ENCODE results near the gene APEH. TPM values are rescaled to one million over a fixed set of nuclear protein-coding genes. Genes with fewer than 3 reads are reported as not detected.

The APEH gene
- total RNA-seq, 1 donor from 2014 or later, result 113 TPM

- Mint-ChIP-seq H3K4me1 (peaks cover 22% of the 10 kb centered on the region), H3K27ac (no peak overlapping the region), H3K27me3 (no peaks in the 10 kb centered on the region), H3K9me3 (no peaks in the 10 kb centered on the region), H3K4me3 (no peak overlapping the region), H3K36me3 (ENCODE audit: low read depth) (peaks cover 12% of the 10 kb centered on the region)
- POLR2A ChIA-PET, result interaction anchor here (1.5 kb wide), 1 partner anchor 131 kb away, joined by 17 read pairs; no protein-coding TSS in a partner anchor
- no peak for DNase-seq
- no peak for ATAC-seq (ENCODE audit: low read depth)
- intact Hi-C loops (cut with micrococcal nuclease), result loop anchor here (1.0 to 5.0 kb wide), 5 partner anchors 132 to 664 kb away; partner anchors contain the start of genes HYAL3, NAA80, RHOA and TCTA
- no peak for TF ChIP-seq CTCF (IDR thresholded peaks at IDR 0.05)
- CTCF ChIA-PET, result interaction anchor here (3.3 kb wide), 1 partner anchor 131 kb away, joined by 86 read pairs; no protein-coding TSS in a partner anchor
Observed at GRCh38 chr3:49670940-49671290, 3.2 kb upstream of the APEH start.

- Mint-ChIP-seq H3K9me3 (no peaks in the 10 kb centered on the region), H3K4me3 (peak overlapping the region; percentile 76), H3K4me1 (peaks cover 22% of the 10 kb centered on the region), H3K36me3 (ENCODE audit: low read depth) (peaks cover 16% of the 10 kb centered on the region), H3K27me3 (no peaks in the 10 kb centered on the region), H3K27ac (peak overlapping the region; percentile 80)
- DNase-seq (peak; percentile 57), ATAC-seq (ENCODE audit: low read depth) (no peak)
- intact Hi-C loops (cut with micrococcal nuclease), result loop anchor here (1.0 to 5.0 kb wide), 5 partner anchors 132 to 664 kb away; partner anchors contain the start of genes HYAL3, NAA80, RHOA and TCTA
- no peak for TF ChIP-seq CTCF (IDR thresholded peaks at IDR 0.05)
- POLR2A ChIA-PET, result interaction anchor here (0.6 to 1.5 kb wide), 4 partner anchors 132 to 458 kb away, joined by 4 to 17 read pairs (median 6); no protein-coding TSS in a partner anchor
- CTCF ChIA-PET, result interaction anchor here (0.6 to 3.3 kb wide), 5 partner anchors 31 to 332 kb away, joined by 3 to 86 read pairs (median 3); partner anchors contain the start of gene USP4
Observed at GRCh38 chr3:49671291-49672288, 2.6 kb upstream of the APEH start.

- H3K27ac Mint-ChIP-seq, result peak overlapping the region; percentile 98
- H3K36me3 Mint-ChIP-seq (ENCODE audit: low read depth), result peaks cover 30% of the 10 kb centered on the region
- peak; percentile 20 for DNase-seq
- peaks cover 22% of the 10 kb centered on the region for H3K4me1 Mint-ChIP-seq
- no peak for TF ChIP-seq CTCF (IDR thresholded peaks at IDR 0.05)
- intact Hi-C loops (cut with micrococcal nuclease), result loop anchor here (1.0 to 5.0 kb wide), 6 partner anchors 46 to 666 kb away; partner anchors contain the start of genes AMIGO3, CCDC71, HYAL3 and NAA80
- H3K4me3 Mint-ChIP-seq, result peak overlapping the region; percentile 91
- POLR2A ChIA-PET, result interaction anchor here (0.6 to 1.2 kb wide), 8 partner anchors 16 to 246 kb away, joined by 3 to 10 read pairs (median 4); partner anchors contain the start of genes AMIGO3, BSN, GMPPB and MST1
- no peak for ATAC-seq (ENCODE audit: low read depth)
- no peaks in the 10 kb centered on the region for H3K27me3 Mint-ChIP-seq
- CTCF ChIA-PET, result interaction anchor here (3.3 kb wide), 1 partner anchor 134 kb away, joined by 86 read pairs; no protein-coding TSS in a partner anchor
- no peaks in the 10 kb centered on the region for H3K9me3 Mint-ChIP-seq
Observed at GRCh38 chr3:49673121-49673714, 933 bp upstream of the APEH start.

- intact Hi-C loops (cut with micrococcal nuclease), result loop anchor here (1.0 to 5.0 kb wide), 10 partner anchors 15 to 1118 kb away; partner anchors contain the start of genes DAG1, HYAL3, IP6K1 and MST1
- CTCF ChIA-PET, result interaction anchor here (1.8 kb wide), 1 partner anchor 135 kb away, joined by 6 read pairs; no protein-coding TSS in a partner anchor
- POLR2A ChIA-PET, result interaction anchor here (1.1 kb wide), 1 partner anchor 49 kb away, joined by 3 read pairs; the partner anchor contains the start of gene GMPPB
- no peak for TF ChIP-seq CTCF (IDR thresholded peaks at IDR 0.05)
- H3K4me1 Mint-ChIP-seq, result peaks cover 22% of the 10 kb centered on the region
- H3K27me3 Mint-ChIP-seq, result no peaks in the 10 kb centered on the region
- peaks cover 43% of the 10 kb centered on the region for H3K36me3 Mint-ChIP-seq (ENCODE audit: low read depth)
- peak overlapping the region; percentile 91 for H3K4me3 Mint-ChIP-seq
- no peak for DNase-seq
- peak overlapping the region; percentile 50 for H3K27ac Mint-ChIP-seq
- H3K9me3 Mint-ChIP-seq, result no peaks in the 10 kb centered on the region
- ATAC-seq (ENCODE audit: low read depth), result peak; percentile 4
Observed at GRCh38 chr3:49674497-49674983, 389 bp downstream of the APEH start.

Measured in activated B cell treated with CpG ODN at 0.5 μM for 24 hours (primary cell).